Amniotic stem cell (primary cell): ENCODE measurements around the gene SNAPC4.
"Not testable (repeated sequence)": the region's sequence is repeated elsewhere in the genome, so short reads cannot be mapped to it uniquely, and the experiment has no call there.

Experiments used
- DNase-seq: peaks from one replicate; lab custom pipeline; 2025; lab: John Stamatoyannopoulos, UW

SNAPC4 gene

DNA sequence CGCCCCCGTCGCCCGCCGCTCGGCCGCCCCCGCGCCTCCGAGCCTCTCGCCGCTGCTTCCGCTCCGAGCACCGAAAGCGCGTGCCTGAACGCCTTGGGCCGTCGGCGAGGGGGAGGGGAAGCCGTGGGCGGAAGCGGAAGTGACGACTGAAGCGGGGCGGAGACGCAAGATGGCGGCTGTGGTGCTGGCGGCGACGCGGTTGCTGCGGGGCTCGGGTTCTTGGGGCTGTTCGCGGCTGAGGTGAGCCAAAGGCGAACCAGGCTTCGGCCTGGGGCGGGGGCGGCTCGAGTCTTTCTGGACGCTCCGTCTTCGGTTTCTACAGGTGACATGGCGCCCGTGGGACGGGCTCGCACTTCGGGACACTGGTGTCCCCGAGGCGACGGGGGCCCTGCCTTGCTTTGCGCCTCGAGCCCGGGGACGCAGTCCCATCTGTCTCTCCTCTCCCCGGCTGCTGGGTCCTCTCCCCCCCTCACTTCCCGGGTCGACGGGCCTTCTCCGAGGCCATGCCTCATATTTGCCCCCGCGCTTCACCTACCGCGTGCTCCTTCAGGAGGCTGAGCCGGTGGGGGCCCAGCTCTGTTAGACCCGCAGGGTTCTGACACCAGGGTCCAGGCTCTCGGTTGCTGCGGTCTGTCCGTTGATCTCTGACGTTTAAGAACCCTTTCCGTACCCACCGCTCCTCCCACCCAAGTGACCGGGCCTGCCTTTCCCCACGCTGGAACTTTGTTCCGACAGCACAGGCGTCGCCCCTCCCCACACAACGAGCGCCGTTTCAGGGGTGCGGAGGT, 10.7 kb upstream of the SNAPC4 start, which contains the start of the genes ENTR1 and PMPCA:
TSS of gene ENTR1 (minus strand) at position 115 of the 788 bp plus-strand sequence. CDS start 217 bp downstream, outside the sequence.
TSS of gene PMPCA (plus strand) at position 159 of the 788 bp plus-strand sequence. CDS start at position 170, 11 bp downstream.
- peak; percentile 80 for DNase-seq

DNA sequence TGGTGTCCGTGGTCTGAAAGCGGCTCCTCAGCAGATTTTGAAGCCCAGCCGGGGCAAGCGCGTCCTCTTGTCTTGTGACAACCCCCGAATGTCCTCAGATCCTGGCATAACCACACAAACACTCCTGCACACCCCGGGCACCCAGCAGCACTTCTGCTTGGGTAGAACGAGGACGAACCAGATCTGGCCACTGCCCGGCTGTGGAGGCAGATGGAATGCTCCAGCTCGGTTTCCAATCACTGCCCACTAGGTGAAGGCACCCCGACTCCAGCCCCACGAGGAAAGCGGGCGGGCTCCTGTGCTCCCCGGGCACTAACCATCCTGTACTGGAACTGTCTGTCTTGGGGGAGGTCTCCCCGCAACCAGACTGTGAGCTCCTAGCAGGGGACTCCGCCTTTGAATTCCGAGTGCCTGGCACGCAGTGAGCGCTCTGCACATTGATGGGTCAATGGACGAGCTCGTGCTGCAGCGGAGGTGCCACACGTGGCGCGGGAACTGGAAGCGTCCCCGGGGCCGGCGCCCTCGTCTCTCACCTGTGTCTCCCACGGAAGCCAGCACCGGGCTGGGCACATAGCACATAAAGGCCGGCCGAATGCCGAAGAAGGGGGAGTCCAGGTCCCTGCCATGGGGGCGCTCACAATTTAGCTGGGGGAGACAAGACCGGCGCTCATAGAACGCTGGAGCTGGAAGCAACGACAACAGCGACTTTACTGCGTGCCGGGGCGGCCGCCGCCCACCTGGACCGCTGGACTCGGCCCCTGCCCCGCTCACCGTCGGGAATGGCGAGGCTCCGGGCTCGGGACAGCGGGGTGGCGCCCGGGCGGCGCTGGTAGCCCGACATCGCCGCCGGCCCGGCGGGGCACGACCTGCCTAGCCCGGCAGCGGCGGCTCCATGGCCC, 9.8 kb upstream of the SNAPC4 start:
- no peak for DNase-seq

DNA sequence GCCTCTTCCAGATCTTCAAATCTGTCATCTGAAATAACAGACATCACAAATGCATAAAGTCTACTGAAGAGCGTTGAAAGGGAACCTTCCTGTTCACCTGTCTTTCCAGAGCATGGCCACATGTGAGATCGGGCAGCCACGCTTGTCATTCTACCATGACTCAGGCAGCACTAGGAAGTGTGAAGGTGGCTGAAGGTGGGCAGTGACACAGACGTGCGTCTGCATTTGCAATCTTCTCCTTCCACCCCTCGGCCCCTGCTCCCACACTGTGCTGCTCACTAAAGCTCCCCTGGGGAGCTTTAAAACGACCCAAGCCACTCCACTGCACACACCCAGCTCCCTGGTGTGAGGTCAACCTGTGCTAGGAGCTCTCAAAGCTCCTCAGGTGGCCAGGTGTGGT, 7.9 kb upstream of the SNAPC4 start:
- DNase-seq: no peak

DNA sequence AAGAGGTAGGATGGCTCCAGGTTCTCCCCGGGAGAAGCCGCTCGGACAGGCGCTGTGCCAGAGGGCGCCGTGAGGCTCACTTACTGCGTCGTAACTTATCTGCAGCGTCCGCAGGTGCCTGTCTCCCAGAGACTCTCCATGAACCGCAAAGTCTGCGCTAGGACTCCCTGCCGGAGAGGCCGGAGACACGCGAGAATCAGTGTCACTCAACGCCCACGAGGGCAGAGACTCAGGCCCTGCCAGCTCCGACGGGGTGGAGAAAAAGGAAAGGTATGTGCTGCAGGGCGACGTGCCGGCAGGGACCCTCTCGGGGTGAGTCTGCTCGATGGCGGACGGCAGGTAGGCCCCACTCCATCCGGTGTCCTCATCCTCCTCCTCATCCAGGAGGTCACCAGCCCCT, 7.1 kb upstream of the SNAPC4 start:
- not testable (repeated sequence) for DNase-seq

DNA sequence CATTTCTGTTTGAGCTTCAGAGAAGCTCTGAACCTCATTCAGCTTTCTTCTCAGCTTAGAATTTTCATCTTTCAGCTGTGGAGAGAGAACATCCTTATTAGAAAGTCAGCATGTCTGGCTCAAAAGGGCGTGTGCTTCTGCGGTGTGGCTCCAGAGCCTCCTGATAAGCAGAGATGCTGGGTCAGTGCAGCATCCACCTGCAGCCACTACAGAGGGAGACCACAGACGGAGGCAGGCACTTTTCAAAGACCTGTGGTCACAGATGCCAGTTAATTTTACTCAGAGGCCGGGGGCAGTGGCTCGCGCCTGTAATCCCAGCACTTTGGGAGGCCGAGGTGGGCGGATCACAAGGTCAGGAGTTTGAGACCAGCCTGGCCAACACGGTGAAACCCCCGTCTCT, 5.9 kb upstream of the SNAPC4 start:
- DNase-seq: not testable (repeated sequence)

DNA sequence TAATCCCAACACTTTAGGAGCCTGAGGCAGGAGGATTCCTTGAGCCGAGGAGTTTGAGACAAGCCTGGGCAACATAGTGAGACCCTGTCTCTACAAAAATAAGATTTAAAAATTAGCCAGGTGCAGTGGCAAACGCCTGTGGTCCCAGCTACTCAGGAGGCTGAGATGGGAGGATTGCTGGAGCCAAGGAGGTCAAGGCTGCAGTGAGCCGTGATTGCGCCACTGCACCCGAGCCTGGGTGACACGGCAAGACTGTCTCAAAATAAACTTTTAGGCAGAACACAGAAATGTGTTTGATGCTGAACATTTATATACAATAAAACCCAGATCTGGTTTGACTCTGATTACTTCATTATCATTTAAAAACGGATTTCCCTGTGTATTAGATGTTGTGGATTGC, 5.5 kb upstream of the SNAPC4 start:
- no peak for DNase-seq

DNA sequence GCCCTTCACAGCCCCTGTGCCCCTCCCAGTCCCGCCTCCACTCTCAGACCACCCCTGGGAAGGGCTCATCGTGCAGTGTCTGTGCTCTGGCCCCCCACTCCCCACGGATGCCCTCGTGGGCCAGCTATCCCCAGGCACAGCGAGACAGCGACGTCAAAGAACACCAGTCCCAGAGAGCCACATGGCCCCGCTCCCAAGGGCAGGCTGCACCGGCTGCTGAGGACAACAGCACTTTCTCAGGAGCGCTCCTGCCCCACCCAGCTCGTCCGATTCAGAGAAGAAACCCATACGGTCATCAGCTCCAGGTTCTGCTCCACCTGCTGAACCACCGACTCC, 4.8 kb upstream of the SNAPC4 start:
- no peak for DNase-seq

DNA sequence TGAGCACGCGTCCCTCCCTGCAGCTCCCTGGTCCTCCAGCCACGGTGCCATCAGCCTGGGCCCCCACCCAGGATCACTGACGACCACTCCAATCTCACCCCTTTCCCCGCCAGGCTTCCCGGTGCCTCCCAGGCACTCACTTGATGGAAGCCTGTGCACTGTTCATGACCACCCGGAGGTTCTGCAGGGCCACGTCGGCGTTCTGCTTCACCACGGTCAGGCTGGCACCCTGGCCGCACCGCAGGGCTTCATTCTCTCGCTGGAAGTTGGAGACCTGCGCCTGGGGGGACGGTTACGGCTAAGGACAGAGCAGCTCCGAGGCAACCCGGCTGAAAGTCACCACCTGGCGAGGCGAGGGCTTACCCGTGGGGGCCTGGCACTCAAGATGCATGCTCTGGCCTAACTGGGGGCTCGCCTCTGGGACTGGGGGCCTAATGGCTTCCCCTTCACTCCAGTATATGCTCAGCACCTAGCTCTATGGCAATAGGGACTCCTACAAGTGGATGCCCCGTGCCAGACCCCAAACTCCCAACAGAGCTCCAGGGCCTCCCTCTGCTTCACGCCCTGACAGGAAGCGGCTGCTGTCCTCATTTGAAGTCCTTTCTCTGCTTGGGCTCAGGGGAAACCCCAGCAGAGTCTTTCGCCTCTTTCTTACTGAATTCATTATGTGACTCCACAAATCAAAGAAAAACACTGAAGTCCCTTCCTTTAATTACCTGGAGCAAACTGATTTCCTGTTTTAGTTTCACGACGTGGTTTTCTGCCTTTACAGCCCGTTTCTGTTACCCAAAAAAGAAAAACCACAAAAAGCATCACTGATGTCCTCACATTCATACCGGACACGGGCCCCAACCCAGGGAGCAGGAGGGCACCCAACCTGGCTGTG, 4.2 kb upstream of the SNAPC4 start:
- no peak for DNase-seq

DNA sequence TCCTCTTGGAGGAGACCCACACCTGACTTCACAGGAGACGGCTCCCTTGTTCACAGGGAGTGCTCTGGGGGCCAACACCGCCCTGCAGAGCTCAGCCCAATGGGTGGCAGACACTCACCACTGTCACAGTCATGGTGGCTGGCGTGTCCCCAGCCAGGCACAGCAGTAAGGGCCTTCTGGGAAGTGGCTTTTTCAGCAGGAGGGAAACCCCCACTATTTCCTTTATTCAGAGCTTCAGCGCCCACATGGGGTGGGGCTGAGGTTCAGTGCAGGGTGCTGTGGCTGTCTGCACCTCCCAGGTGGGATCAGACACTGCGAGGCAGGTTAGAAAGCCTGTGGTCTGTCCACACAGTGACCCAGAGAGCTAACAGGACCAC, 3.6 kb upstream of the SNAPC4 start:
- DNase-seq: no peak

DNA sequence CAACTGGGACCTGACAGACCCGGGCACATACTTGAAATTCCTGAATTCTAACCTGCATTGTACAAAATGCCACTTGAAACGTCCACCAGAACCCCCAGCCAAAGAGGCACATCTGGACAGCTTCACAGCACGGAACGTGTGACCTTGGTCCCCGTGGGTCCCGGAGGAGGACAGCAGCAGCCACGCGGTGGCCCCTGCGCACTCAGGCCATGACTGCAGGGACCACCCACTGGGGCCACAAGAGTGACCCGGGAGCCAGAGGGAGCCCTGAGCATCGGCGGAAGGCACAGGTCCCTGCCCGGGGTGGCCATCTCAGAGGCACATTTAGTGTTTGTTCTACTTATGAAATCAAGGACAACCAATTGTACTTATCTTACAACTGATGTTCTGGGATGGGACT, 2.1 kb upstream of the SNAPC4 start:
- no peak for DNase-seq

DNA sequence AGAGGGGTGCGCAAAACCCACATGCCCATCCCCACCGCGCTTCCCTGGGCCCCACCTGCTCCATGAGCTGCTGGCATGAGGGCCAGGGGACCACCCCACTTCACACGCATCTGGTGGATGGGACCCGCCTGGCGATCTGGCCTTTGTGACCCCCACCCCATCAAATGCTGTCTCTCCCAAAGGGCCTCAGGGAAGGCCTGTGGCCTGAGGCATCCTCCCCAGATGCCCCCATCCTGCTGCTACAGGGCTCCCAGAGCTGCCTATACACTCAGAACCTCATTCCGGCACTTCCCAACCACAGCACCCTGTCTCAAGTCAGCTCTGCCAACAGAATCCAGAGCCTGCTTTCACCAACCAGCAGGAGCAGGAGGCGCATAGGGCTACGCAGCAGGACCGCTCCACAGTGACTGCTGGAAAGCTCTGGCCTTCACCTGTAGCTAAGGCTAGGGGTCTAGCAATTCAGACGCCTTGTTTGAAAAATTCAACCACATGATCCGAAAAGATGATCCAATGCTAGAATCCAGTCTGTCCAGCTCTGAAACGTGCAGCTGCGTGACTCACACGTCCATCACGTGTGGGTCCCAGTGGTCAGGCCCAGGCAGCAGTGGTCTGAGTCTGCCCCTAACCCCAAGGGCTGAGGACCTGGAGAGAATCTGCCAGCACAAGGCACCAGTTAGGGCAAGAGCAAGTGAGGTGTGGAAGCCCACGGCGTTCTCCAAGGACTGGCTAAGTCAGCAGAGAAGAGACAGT, 1.4 kb upstream of the SNAPC4 start:
- DNase-seq: no peak

DNA sequence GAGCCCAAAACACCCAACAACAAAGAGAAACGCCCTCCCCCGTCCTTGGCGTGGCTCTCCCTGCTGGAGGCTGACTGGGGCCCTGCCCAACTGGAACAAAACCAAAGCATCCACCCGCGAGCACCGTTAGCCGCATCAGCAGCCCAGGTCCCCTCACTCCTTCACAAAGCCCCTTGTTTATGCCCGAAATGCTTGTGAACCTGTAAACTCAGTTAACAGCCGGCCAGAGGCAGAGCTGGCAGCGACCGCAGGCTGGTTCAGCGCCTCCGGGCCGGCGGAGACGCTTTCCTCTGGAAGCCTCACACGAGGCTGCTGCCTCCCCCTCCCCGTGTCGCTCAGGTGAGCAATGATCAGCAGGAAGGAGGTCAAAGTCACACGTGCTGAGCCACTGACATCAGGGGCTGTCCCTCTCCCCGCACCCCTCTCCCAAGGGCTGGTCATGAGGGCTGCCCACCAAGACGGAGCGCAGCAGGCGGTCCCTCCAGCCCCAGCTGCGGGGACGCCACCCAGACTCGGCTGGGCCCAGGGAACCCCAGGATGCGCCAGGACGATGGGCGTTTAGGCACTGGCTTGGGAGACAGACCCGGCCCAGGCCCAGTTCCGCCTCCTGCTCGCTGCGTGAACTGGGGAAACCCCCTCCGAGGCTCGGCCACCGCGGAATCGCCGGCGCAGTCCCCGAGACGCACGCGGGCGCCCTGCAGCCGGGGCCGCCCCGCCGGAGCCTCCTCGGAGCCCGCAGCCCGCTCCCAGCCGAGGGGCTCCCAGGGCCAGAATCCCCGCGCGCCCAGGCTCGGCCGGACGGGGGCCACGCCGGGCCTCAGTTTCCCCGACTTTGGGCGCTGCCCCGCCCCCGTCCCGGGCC, 563 bp downstream of the SNAPC4 start:
- DNase-seq: no peak

DNA sequence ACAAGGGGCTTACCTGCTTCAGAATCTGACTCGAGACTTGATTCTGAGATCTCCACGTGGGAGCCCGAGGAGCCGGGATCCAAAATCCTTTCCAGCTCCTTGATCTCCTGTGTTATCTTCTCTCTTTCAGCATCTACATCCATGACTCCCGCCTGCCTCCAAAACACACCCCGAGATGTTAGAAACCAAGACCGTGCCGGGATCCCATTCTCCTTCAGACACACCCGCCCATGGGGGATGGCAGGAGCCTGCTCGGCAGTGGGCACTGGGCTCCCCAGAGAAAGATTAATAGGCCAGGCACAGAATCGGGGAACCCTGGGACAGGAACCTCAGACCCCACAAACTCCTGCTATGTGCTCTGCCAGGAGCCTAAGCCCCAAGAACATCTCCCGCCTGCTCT, 1.7 kb downstream of the SNAPC4 start:
- DNase-seq: no peak

DNA sequence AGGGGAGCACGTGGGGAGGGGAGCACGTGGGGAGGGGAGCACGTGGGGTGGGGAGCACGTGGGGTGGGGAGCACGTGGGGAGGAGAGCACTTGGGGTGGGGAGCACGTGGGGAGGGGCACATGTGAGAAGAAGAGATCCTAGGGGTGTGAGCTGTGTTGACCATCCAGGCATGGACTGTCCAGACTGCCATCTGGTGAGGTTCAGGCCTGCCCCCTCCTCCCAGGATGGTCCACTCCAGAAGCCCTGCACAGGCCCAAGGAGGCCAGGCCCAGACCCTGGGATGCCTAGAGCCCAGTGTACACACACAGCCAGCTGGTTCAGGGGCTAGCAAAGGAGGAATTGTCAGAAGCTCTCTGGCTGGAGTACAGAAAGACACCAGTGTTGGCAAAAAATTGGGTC, 2.3 kb downstream of the SNAPC4 start:
- DNase-seq: no peak

DNA sequence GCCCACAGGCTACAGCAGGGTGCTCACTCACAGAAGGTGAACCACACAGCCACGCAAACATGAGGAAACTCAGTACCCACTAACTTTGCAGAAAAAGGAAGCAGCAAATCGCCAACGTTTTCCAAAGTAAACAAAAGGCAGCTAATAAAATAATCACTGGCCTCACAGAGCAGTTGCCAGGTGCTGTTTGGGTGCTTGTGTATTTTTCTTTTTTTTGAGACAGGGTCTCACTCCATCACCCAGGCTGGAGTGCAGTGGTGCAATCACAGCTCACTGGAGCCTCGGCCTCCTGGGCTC, 3.8 kb downstream of the SNAPC4 start:
- DNase-seq: no peak

DNA sequence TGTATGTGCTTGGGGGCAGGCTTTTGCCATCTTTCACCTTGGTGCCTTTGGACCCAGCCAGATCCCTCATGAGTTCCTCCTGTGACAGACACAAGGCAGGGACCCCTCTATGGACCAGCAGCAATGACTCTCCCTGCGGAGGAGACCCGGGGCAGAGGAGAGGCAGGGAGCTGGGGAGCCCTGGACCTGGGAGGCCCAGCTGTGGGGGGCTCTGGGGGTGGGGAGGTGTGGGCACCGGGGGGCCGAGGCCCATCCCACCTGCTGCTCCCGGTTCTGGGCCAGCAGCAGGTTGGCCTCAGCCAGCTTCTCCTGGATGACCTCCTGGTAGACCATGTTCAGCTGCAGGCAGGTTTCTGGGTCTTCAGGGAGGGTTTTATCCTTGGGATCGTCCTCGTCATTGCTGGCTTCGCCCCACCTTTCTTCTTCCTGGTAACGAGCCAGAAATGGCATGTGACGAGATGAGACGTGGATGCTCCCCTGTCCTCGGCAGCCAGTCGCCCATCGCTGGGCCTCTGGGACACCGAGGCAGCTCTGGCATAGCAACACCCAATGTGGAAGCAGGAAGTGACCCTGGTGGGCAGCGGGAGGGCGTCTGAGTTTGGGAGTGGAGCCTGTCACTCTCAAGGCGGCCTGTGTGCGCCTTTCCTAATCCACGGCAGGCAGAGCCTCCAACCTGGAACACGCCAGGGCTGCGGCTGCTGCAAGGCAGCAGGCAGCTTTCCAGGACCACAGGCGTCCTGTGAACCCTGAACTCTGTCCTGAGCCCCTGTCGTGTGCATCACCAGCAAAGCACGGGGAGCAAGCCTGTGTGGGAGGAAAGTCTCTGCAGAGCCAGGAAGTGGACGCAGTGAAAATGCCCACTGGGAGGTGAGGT, 4.4 kb downstream of the SNAPC4 start:
- DNase-seq: no peak

DNA sequence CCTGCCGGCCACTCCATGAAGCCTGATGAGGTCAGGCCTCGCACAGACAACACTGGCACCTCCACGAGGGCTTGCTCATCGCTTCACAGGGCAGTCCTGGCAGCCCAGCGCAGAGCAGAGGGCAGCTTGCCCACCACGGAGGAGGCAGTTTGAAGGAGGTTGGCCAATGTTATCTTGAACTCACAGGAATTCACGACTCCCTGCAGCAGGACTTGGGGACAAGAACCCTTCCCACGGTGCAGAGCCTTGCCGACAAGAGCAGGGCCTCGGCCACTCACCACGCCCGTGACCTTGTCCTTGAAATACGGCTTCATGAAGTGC, 5.0 kb downstream of the SNAPC4 start:
- no peak for DNase-seq

DNA sequence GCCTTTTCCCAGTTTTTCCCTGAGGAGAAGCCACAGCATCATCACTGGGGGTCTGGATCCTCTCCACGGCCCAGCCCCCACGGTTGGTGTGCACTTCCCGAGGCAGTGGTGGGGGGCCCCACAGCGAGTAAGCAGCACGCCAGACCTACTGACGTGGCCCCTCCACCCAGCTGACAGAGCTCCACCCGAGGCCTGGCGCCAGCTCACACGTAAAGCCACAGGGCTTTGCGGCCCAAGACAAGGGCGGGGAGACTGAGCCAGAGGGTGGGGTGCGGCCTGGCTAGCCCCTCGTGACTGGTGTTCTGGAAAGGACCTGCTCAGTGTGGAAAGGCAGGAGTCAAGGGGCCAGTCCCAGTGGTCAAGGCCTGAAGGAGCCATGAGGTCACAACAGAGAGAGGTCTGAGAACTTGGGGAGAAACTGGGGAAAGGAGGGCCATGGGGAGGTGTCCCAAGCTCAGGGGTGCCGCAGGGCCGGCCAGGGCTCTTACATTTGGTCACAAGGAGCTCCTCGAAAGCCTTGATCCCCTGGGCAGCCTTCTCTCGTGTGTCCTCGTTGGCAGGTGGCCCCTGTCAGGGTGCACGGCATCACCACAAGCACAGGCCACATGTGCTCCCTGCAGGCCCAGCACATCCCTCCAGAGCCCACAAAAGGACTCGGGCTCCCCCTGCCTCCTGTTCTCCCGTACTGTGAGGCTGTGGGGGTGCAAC, 5.5 kb downstream of the SNAPC4 start:
- DNase-seq: no peak

DNA sequence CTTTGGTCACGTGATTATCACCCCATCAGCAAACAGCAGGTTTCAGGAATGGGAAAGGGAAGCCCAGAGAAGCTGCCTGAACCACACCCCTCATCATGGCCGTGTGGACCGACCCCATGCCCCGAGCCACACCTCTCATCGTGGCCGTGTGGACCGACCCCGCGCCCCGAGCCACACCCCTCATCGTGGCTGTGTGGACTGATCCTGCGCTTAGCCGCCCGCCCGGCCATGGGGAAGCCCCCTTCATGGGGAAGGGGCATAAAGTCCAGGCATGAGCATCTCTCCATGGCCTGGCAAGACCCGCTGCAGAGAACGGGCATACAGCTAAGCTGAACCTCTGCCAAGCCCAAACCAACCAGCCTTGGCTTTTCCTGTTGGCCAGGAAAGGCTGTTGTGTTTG, 6.4 kb downstream of the SNAPC4 start:
- DNase-seq: no peak
